IPS-20b (cell line): ENCODE measurements around the gene ATP10A.
"Not testable (repeated sequence)": the region's sequence is repeated elsewhere in the genome, so short reads cannot be mapped to it uniquely, and the experiment has no call there.

ENCODE experiments used
- H3K27ac ChIP-seq: one replicate; pipeline ENCODE4 v1.5.1; 2013; ENCODE audit warnings: low read length
- H3K27me3 ChIP-seq: 2 replicates; pipeline ENCODE4 v1.6.1; 2013; ENCODE audit warnings: mild to moderate bottlenecking, low read length, inconsistent platforms; ENCODE audit not compliant: insufficient read depth
- H3K36me3 ChIP-seq: 2 replicates; pipeline ENCODE4 v1.6.1; 2013; ENCODE audit warnings: low read depth, mild to moderate bottlenecking, inconsistent platforms, low read length, moderate library complexity; ENCODE audit not compliant: insufficient read depth
- H3K4me1 ChIP-seq: 2 replicates; pipeline ENCODE4 v1.6.1; 2013; ENCODE audit warnings: mild to moderate bottlenecking, control low read depth, inconsistent platforms, low read length, moderate library complexity; ENCODE audit not compliant: insufficient read depth
- H3K4me3 ChIP-seq: 2 replicates; pipeline ENCODE4 v1.5.1; 2013; ENCODE audit warnings: mild to moderate bottlenecking, low read length, inconsistent platforms
- H3K9ac ChIP-seq: 2 replicates; pipeline ENCODE4 v1.6.1; 2013; ENCODE audit warnings: low read depth, mild to moderate bottlenecking, inconsistent platforms, low read length, moderate library complexity
- H3K9me3 ChIP-seq: 2 replicates; pipeline ENCODE4 v1.6.1; 2013; ENCODE audit warnings: mild to moderate bottlenecking, low read depth, low read length, inconsistent platforms; ENCODE audit not compliant: insufficient read depth

Gene ATP10A

DNA sequence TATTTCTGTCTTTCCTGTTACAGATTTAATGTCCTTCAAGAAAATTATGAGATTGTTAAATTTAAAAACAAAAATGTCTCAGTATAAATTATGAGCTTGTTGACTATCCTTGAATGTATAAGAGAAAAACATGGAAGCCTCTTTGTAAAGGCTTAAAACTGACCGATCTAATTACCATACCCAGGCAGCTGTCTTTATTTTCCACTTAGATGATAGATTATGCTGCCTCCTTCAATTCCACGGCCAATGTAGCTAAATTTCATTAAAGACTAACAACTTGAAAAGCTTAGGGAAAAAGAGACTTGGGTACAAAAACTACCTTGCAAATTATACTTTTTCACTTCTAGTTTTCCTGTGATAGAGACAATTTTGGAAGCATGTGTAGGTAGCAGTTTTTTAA lies 88.3 kb downstream of the ATP10A start:
- H3K9ac ChIP-seq: no peak overlapping the region; the same call in 1 of the 2 replicates
- H3K27ac ChIP-seq: no peak overlapping the region
- peaks cover 13% of the 10 kb centered on the region; the same call in 1 of the 2 replicates for H3K4me1 ChIP-seq

GRCh38 chr15:25773248-25773647 lies 89.9 kb downstream of the ATP10A start:
- no peaks in the 10 kb centered on the region for H3K9me3 ChIP-seq
- no peaks in the 10 kb centered on the region for H3K27me3 ChIP-seq
- no peak overlapping the region for H3K4me3 ChIP-seq
- no peak overlapping the region for H3K27ac ChIP-seq
- H3K36me3 ChIP-seq: no peaks in the 10 kb centered on the region
- H3K9ac ChIP-seq: no peak overlapping the region
- H3K4me1 ChIP-seq: peaks cover 13% of the 10 kb centered on the region; the same call in 1 of the 2 replicates

More for the DNA sequence above, 88.3 kb downstream of the ATP10A start:
- Histone ChIP-seq H3K27me3 (no peaks in the 10 kb centered on the region), H3K9me3 (no peaks in the 10 kb centered on the region), H3K4me3 (no peak overlapping the region), H3K36me3 (no peaks in the 10 kb centered on the region)

DNA sequence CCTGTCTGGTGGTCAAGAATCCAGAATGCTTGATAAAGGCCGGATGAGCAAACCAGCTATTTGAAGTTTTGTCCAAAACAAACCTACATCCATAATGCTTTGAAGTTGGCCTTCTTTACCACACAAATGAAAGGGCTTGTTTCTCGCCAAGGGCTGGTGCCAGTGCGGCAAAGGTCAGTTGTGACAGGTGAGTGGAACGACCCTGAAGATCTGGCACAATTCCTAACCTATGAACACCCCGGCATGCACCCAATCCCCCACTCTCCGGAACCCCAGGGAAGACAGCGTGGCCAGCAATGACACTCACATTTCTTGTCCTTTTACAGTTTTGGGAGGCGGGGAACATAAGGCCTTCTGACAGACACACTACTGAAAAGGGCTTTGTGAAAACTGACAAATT lies 90.6 kb downstream of the ATP10A start:
- H3K4me1 ChIP-seq: peaks cover 13% of the 10 kb centered on the region; the same call in 1 of the 2 replicates
- no peaks in the 10 kb centered on the region for H3K36me3 ChIP-seq
- no peak overlapping the region for H3K9ac ChIP-seq
- no peak overlapping the region for H3K27ac ChIP-seq
- no peaks in the 10 kb centered on the region for H3K9me3 ChIP-seq
- H3K27me3 ChIP-seq: no peaks in the 10 kb centered on the region
- no peak overlapping the region for H3K4me3 ChIP-seq

DNA sequence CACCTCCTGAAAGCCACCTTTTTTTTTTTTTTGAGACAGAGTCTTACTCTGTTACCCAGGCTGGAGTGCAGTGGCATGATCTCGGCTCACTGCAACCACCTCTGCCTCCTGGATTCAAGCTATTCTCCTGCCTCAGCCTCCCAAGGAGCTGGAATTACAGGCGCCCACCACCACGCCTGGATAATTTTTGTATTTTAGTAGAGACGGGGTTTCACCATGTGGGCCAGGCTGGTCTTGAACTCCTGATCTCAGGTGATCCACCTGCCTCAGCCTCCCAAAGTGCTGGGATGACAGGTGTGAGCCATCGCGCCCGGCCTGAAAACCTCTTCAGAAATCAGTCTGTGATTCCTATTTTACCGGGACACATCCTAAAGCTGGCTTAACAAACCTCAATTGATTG lies 91.4 kb downstream of the ATP10A start:
- peaks cover 13% of the 10 kb centered on the region; the same call in 1 of the 2 replicates for H3K4me1 ChIP-seq
- not testable (repeated sequence) for H3K27ac ChIP-seq, H3K27me3 ChIP-seq, H3K9me3 ChIP-seq, H3K4me3 ChIP-seq, H3K9ac ChIP-seq, H3K36me3 ChIP-seq

GRCh38 chr15:25771338-25771706 lies 91.8 kb downstream of the ATP10A start:
- no peaks in the 10 kb centered on the region for H3K27me3 ChIP-seq
- H3K9me3 ChIP-seq: no peaks in the 10 kb centered on the region
- H3K4me3 ChIP-seq: no peak overlapping the region
- no peak overlapping the region for H3K27ac ChIP-seq
- H3K4me1 ChIP-seq: peaks cover 13% of the 10 kb centered on the region; the same call in 1 of the 2 replicates
- no peaks in the 10 kb centered on the region for H3K36me3 ChIP-seq
- no peak overlapping the region for H3K9ac ChIP-seq

DNA sequence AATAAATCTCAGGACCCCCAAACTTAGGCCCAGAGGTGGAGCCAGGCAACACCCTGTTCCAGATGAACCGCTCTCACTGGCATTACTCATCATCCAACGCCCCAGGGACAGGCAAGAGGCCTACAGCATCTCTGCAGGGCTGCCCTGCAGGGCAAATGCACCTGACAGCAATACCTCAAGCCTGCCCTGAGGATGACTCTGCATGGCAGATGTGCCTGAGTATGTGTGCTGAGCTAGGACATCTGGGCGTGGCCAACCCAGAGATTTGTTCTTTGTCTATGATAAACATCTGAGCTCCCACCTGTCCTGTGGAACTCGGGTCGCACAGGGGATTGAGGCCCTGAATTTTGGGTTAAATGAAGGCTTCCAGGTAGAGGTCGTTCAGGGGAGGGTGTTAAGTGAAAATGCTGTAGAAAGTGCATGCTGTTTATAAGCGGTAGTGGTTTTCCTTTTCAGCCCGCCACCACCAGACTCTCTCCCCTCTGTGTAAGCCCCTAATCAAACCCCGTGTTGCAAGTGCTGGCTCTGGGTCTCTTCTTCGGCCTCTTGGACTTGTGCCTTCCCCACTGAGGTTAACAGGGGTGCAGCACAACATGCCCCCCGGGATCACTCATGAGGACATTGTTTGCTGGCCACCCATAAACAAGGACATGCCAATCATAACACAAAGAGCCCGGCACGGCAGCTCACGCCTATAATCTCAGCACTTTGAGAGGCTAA lies 92.3 kb downstream of the ATP10A start:
- no peaks in the 10 kb centered on the region for H3K36me3 ChIP-seq
- no peak overlapping the region for H3K9ac ChIP-seq
- no peaks in the 10 kb centered on the region for H3K9me3 ChIP-seq
- no peak overlapping the region for H3K4me3 ChIP-seq
- H3K27ac ChIP-seq: no peak overlapping the region
- H3K27me3 ChIP-seq: no peaks in the 10 kb centered on the region
- peaks cover 9% of the 10 kb centered on the region; the same call in 1 of the 2 replicates for H3K4me1 ChIP-seq

DNA sequence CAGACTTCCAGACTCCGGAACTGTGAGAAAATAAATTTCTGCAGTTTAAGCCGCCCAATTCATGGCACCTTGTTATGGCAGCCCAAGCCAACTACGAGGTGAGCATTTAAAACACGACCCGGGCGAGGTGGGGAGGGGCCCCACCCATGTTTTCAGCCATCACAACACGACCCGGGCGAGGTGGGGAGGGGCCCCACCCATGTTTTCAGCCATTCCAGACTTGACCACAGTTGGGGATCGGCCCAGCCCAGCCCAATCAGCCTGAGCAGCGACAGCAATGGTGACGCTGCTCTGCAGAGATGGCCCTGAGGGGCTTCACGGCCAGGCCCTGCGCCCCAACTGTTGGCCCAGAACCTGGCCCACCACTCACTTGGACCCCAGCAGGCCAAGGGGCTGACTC lies 93.1 kb downstream of the ATP10A start:
- H3K4me1 ChIP-seq: peaks cover 3% of the 10 kb centered on the region; the same call in 1 of the 2 replicates
- no peaks in the 10 kb centered on the region for H3K27me3 ChIP-seq
- H3K27ac ChIP-seq: no peak overlapping the region
- H3K9ac ChIP-seq: no peak overlapping the region
- no peak overlapping the region for H3K4me3 ChIP-seq
- H3K36me3 ChIP-seq: no peaks in the 10 kb centered on the region
- H3K9me3 ChIP-seq: no peaks in the 10 kb centered on the region

DNA sequence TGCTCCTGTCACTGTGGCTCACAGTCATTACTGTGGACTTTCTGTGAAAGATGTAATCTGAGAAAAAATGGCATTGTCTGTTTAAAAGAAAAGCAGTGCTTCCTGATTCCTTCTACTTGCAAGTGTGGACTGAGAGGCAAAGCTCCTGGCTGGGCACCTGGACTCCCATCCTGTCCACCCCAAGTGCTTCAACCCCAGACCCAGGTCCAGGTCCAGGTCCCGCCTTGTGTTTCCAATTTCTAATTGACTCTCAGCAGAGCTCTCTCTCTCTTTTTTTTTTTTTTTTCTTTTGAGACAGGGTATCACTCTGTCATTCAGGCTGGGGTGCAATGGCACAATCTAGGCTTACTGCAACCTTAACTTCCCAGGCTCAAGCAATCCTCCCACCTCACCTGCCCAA lies 94.9 kb downstream of the ATP10A start:
- Histone ChIP-seq H3K27me3 (no peaks in the 10 kb centered on the region), H3K4me1 (no peaks in the 10 kb centered on the region), H3K4me3 (no peak overlapping the region), H3K9me3 (no peaks in the 10 kb centered on the region), H3K27ac (no peak overlapping the region), H3K9ac (no peak overlapping the region), H3K36me3 (no peaks in the 10 kb centered on the region)

GRCh38 chr15:25767356-25768151 lies 95.6 kb downstream of the ATP10A start:
- Histone ChIP-seq H3K36me3 (no peaks in the 10 kb centered on the region), H3K9ac (no peak overlapping the region), H3K4me3 (no peak overlapping the region), H3K27ac (no peak overlapping the region), H3K9me3 (no peaks in the 10 kb centered on the region), H3K4me1 (no peaks in the 10 kb centered on the region), H3K27me3 (no peaks in the 10 kb centered on the region)

- Histone ChIP-seq H3K27ac (no peak overlapping the region), H3K9me3 (no peaks in the 10 kb centered on the region), H3K4me1 (no peaks in the 10 kb centered on the region), H3K4me3 (no peak overlapping the region), H3K9ac (no peak overlapping the region), H3K27me3 (no peaks in the 10 kb centered on the region), H3K36me3 (no peaks in the 10 kb centered on the region)
Observed at GRCh38 chr15:25766417-25766816, 96.7 kb downstream of the ATP10A start.

GRCh38 chr15:25764980-25765735 lies 98.0 kb downstream of the ATP10A start:
- Histone ChIP-seq H3K4me1 (no peaks in the 10 kb centered on the region), H3K27me3 (no peaks in the 10 kb centered on the region), H3K4me3 (no peak overlapping the region), H3K9ac (no peak overlapping the region), H3K36me3 (no peaks in the 10 kb centered on the region), H3K27ac (no peak overlapping the region), H3K9me3 (no peaks in the 10 kb centered on the region)
